Activated CD8-positive, alpha-beta memory T cell treated with anti-CD3 and anti-CD28 coated beads for 24 hours (primary cell): ENCODE measurements around the gene GTPBP3.
A peak's percentile ranks its signal among the peaks of the same experiment; 100 is the strongest.
"Not testable (repeated sequence)": the region's sequence is repeated elsewhere in the genome, so short reads cannot be mapped to it uniquely, and the experiment has no call there.

ENCODE experiments used
- DNase-seq: peaks from one replicate; pipeline ENCODE4 v3.0.0-alpha.2; 2020

GTPBP3 gene

DNA sequence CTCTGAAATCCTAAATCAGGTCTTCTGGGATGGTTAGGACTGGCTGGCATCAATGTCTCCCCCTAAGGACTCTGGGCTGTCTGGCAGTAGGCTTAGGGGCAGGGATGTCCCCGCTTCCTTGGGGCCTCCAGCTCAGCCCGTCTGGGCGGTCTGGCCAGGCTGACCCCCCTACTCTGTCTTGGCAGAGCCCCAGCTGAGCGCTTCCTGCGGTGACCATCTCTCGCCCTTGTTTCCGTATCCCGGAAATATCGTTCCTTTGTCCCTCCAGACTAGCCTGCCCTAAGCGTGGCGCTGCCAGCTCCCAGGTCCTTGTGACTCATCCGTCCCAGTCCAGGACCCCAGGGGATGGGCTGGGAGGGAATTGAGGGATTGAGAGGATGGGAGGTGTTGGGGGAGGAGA, 11.3 kb downstream of the GTPBP3 start:
- no peak for DNase-seq

- DNase-seq, result no peak
Observed at GRCh38 chr19:17351815-17352435, 14.6 kb downstream of the GTPBP3 start.

GRCh38 chr19:17352608-17353280, 15.4 kb downstream of the GTPBP3 start:
- DNase-seq, result no peak

GRCh38 chr19:17353386-17353785, 16.0 kb downstream of the GTPBP3 start:
- DNase-seq, result no peak

DNA sequence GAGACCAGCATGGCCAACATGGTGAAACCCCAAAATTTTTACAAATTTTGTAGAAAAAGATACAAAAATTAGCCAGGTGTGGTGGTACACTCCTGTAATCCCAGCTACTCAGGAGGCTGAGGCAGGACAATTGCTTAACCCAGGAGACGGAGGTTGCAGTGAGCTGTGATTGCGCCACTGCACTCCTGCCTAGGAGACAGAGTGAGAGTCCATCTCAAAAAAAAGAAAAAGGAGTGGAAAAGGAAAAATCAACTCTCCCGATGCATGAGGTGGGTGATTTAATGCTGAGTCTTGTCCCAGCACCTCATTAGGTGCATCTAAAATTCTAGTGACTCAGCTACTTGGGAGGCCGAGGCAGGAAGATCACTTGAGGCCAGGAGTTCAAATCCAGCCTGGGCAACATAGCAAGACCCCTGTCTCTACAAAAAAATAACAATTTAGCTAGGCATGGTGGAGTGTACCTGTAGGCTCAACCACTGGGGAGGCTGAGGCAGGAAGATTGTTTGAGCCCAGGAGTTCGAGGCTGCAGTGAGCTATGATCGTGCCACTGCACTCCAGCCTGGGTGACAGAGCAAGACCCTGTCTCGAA, 19.8 kb downstream of the GTPBP3 start:
- no peak for DNase-seq

- DNase-seq, result no peak
Observed at GRCh38 chr19:17357724-17358123, 20.4 kb downstream of the GTPBP3 start.

GRCh38 chr19:17358395-17358794, 21.0 kb downstream of the GTPBP3 start:
- no peak for DNase-seq

DNA sequence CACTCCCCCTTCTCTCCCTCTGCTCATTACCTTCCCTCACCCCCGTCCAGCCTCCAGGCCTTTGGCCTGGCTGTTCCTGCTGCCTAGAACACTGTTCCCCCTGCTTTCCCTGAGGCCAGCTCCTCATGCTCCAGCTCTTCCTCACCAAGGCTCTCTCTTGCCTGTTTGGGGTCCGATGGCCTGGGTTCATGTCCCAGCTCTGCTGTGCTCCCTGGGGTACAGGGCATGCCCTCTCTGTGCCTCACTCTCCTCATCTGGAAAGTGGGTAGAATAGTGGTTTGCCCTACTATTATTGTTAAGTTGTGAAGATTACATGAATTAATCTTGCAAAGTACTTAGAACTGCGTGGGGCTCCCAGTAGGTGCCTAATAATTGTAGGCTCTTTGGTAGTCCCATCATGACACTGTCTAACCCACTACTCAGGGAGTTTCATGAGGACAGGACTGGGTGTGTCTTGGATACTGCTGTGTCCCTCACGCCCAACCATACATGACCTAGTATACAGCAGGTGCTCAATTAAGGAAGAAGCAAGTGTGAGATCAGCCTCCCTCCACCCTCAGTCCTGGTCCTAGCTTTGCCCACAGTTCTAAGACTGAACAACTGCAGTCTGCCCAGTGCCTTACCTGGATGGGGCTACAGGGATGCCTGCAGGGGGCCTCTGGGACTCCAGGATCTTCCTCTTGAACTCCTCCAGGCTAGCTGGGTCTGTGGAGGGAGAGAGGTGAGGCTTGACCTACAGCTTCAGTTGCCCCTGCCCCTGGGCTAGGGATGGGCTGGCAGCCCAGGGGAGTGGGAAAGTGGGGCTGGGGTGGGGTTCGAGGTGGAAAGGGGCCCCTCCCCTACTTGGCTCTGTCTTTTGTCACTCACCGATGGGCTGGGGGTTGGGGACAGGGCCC, 22.8 kb downstream of the GTPBP3 start:
- no peak for DNase-seq

GRCh38 chr19:17363852-17364605, 26.7 kb downstream of the GTPBP3 start:
- DNase-seq, result not testable (repeated sequence)

DNA sequence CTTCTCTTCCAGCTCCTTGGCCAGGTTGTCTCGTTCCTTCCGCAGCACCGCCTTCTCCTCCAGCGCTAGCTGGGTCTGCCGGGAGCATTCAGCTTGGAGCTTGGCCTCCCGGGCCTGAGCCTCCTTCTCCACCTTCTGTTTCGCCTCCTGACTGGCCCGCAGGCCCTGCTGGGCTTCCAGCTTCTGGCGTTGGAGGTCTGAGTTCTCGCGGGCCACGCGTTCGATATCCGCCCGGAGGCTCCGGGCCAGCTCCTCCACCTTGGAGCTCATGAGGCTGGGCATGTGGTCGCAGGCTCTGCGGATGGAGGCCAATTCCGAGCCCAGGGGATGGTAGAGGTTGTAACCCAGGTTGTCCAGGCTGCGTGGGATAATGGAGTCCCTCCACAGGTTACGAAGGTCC, 28.0 kb downstream of the GTPBP3 start:
- no peak for DNase-seq

GRCh38 chr19:17370026-17370587, 32.8 kb downstream of the GTPBP3 start:
- DNase-seq, result no peak

DNA sequence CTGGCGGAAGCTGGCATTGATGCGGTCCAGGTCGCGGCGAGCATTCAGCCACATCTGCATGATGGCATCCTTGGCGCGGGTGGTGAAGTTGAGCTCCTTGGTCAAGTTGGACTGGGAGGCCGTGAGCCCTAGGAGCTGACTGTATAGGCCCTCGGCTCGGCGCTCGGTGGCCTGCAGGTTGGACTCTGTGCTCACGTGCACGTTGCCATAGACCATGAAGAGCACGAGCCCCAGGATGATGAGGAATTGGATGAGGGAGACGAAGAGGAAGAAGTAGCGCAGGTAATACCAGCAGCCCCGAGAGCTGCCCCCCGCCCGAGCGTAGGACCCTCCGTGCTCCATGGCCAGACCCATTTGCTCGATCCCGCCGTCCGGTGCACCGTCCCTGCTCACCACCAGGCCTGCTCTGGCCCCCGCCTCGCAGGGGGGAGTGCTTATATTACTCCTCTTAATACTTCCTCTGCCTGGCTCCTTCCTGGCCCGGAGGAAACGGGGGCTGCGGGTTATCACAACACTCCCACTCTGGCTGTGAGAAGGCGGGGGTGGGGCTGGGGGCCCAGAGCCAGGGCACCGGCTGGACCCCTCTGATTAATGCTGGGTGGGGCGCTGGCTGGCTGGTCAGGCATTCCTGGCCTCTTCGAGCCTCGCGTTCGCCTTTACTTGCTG, 39.7 kb downstream of the GTPBP3 start, which contains the start of gene PLVAP:
TSS of gene PLVAP (minus strand) at position 408 of the 666 bp plus-strand sequence. CDS start at position 354, 54 bp downstream.
- DNase-seq, result no peak

DNA sequence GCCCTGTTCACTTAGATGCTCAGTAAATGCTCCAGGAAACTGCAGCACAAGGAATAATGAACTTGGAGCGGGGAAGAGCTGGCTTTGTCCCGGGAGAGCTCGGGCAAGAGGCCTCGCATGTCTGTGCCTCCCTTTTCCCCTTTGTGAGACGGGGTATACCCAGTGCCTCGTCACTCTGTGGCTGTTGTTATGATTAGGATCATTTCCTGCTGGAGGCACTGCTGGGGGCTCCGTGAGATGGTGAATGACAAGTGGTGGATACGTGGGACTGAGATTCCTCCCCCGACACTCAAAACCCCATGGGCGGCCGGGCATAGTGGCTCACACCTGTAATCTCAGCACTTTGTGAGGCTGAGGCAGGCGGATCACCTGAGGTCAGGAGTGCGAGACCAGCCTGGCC, 40.9 kb downstream of the GTPBP3 start:
- DNase-seq, result no peak

- no peak for DNase-seq
Observed at GRCh38 chr19:17379221-17379631, 41.9 kb downstream of the GTPBP3 start.

DNA sequence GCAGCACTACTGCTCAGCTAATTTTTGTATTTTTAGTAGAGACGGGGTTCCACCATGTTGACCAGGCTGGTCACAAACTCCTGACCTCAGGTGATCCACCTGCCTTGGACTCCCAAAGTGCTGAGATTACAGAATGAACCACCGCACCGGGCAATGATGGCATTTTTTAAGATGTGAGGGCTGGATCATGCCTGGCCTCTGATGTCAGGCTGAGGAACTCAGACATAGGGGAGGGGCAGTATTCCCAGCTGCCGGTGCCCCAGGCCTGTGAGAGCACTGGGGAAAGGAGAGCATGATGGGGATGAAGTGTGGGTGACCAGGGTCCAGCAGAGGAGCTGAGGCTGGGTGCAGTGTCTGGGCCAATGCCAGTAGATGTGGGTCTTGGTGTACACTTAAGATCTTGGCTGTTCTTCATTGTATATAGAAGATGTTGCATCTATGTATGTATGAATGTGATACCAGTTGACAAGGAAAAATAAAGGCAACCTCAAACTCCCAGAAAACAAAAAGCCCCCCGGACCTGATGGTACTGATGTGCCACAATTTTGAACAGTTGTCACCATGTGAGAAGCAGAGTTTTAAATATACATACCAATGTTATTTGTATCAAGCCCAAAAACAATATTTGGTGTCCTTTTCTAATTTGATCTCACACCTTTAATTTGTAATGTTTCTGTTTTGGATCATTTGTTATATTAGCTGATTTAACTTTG, 43.2 kb downstream of the GTPBP3 start:
- DNase-seq, result no peak

DNA sequence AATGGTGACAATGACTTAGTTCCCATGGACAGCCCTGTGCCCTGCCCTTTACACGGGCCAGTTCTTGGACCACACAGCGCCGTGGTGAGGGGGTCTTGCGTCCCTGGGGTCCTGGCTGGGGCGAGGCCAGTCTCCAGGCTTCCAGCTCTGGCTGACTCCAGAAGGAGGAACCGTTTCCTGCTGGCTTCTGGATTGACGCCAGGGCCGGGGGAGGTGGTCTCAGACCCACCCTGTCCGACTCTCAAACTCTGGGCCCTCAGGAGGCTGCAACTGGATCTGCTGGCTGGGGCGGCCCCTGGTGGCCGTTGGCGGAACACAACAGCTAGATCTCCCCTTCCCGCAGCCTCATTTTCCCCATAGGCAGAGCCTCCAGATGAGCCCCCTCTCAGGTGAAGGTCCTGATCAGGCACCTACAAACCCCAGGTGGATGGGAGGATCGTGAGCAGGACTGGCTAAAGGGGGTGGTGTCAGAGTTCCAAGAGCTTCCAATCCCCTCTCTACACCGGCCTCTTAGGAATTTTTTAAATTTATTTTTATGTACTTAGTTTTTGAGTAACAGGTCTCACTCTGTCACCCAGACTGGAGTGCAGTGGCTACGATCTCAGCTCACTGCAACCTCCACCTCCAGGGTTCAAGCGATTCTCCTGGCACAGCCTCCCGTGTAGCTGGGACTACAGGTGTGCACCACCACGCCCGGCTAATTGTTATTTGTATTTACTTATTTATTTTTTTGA, 48.7 kb downstream of the GTPBP3 start:
- DNase-seq, result peak; percentile 84

- no peak for DNase-seq
Observed at GRCh38 chr19:17389288-17389687, 51.9 kb downstream of the GTPBP3 start.

DNA sequence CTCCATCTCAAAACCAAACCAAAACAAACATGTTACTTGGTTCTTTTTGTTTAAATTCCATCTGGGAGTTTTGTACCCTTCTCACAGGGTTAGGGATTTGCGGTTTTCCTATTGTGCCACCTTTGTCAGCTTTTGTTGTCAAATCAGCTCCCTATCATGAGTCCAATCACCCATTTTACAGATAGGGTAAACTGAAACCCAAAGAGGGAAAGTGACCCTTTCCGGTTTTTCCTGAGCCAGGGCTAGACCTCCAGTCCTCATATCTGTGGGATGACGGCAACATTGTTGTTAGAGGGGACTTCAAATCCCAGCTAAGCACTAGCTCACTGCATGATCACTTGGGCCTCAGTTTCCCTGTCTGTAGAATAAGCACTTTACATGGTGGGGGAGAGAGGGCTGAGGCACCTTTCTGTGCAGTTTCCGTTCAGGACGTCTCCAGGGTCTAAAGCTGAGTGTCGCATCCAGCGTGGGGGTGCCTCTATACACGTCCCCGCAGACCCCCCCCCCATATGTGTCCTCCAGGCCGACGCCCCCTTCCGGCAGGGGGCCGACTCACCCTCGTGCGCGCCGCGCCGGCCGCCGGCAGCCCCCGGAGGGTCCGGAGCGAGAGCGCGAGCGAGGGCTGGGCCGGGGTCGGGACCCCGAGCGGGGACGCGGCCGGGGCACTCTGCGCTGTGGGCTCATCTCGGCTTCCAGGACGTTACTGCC, 52.8 kb downstream of the GTPBP3 start:
- no peak for DNase-seq

DNA sequence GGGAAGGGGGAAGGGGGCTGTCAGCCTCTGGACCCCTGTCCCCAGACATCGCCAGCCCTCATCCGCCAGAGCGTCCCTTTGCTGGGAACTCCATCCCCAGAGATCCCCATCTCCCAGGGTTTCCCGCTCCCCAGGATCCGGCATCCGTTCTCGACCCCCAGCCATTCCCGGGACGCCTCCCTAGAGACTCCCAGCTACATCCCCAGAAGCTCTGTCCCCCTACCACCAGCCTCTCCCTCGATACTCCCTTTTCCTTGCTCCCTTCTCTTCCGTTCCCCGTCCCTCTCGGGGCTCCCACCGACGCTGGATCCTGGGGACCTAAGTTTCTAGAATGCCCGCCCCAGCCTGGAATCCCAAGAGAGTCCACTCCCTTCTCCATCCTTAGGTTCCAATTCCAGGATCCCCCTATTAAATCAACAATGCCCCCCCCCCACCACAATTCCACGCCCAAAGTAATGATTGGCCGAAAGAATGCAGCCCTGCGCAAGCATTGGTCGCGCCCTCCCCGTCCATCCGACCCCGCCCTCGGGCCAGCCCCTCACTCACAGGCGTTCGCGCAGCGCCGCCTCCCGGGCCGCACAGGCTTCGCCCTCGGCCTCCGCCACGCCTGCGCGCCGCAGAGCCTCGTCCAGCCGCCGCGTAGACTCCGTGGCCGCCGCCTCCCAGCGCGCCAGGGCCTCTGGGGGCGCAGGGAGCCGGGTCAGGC, 53.5 kb downstream of the GTPBP3 start:
- peak; percentile 95 for DNase-seq
